Measurements from ENCODE around the gene IRF4. TPM values are rescaled to one million over a fixed set of nuclear protein-coding genes. Genes with fewer than 3 reads are reported as not detected.

IRF4 gene
- total RNA-seq, 1 donor from 2014 or later, result not detected

GRCh38 chr6:431986-432385 is 40.4 kb downstream of the IRF4 start:
- TF ChIP-seq, protein P1, sequence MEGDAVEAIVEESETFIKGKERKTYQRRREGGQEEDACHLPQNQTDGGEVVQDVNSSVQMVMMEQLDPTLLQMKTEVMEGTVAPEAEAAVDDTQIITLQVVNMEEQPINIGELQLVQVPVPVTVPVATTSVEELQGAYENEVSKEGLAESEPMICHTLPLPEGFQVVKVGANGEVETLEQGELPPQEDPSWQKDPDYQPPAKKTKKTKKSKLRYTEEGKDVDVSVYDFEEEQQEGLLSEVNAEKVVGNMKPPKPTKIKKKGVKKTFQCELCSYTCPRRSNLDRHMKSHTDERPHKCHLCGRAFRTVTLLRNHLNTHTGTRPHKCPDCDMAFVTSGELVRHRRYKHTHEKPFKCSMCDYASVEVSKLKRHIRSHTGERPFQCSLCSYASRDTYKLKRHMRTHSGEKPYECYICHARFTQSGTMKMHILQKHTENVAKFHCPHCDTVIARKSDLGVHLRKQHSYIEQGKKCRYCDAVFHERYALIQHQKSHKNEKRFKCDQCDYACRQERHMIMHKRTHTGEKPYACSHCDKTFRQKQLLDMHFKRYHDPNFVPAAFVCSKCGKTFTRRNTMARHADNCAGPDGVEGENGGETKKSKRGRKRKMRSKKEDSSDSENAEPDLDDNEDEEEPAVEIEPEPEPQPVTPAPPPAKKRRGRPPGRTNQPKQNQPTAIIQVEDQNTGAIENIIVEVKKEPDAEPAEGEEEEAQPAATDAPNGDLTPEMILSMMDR (IDR thresholded peaks at IDR 0.05), result no peak

DNA sequence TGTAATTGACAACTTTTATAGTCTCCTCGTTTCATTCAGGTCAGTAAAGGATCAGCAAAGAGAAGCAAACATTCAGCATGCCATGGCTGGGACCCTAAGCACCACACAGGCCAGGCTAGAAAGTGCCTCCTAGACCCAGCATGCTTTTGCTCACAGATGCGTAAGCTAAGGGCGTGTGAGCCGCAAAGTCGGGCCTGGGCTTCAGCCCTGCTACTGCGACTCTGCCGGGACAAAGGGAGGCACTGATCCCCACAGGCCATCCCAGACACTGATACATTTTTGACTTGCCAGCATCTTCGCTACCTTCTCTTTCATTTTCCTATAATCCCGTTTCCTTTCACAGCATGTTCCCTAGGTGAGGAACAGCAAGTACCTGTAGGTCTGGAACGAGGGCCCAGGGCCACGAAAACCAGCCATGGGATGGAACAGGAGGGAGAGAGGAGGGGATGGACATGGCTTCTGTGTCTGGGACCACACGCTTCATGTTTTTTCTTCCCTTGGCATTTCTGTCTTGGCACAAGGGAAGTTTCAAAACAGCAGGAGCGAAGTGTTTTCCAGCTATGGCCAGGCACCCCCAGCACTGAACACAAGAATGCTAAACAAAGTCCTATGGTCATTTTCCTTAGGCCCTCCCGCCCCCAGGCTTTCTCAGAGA is 42.6 kb downstream of the IRF4 start:
- H3K27me3 Mint-ChIP-seq (ENCODE audit: unreplicated experiment), result peaks cover 8% of the 10 kb centered on the region
- no peaks in the 10 kb centered on the region for H3K36me3 Mint-ChIP-seq (ENCODE audit: unreplicated experiment)
- TF ChIP-seq, protein P1 (IDR thresholded peaks at IDR 0.05), result no peak
- H3K4me1 Mint-ChIP-seq (ENCODE audit: unreplicated experiment), result no peaks in the 10 kb centered on the region
- H3K4me3 Mint-ChIP-seq (ENCODE audit: unreplicated experiment), result no peak overlapping the region
- DNase-seq (ENCODE audit: extremely low spot score, unreplicated experiment), result no peak
- H3K9me3 Mint-ChIP-seq (ENCODE audit: unreplicated experiment), result no peaks in the 10 kb centered on the region
- no peak overlapping the region for H3K27ac Mint-ChIP-seq (ENCODE audit: unreplicated experiment)

More at GRCh38 chr6:431986-432385, 40.4 kb downstream of the IRF4 start:
- Mint-ChIP-seq H3K27ac (ENCODE audit: unreplicated experiment) (no peak overlapping the region), H3K4me3 (ENCODE audit: unreplicated experiment) (no peak overlapping the region), H3K27me3 (ENCODE audit: unreplicated experiment) (peaks cover 3% of the 10 kb centered on the region), H3K36me3 (ENCODE audit: unreplicated experiment) (no peaks in the 10 kb centered on the region), H3K9me3 (ENCODE audit: unreplicated experiment) (no peaks in the 10 kb centered on the region), H3K4me1 (ENCODE audit: unreplicated experiment) (no peaks in the 10 kb centered on the region)
- no peak for DNase-seq (ENCODE audit: extremely low spot score, unreplicated experiment)

- H3K4me1 Mint-ChIP-seq (ENCODE audit: unreplicated experiment), result no peaks in the 10 kb centered on the region
- H3K4me3 Mint-ChIP-seq (ENCODE audit: unreplicated experiment), result no peak overlapping the region
- peaks cover 5% of the 10 kb centered on the region for H3K27me3 Mint-ChIP-seq (ENCODE audit: unreplicated experiment)
- H3K9me3 Mint-ChIP-seq (ENCODE audit: unreplicated experiment), result no peaks in the 10 kb centered on the region
- no peak overlapping the region for H3K27ac Mint-ChIP-seq (ENCODE audit: unreplicated experiment)
- H3K36me3 Mint-ChIP-seq (ENCODE audit: unreplicated experiment), result no peaks in the 10 kb centered on the region
- TF ChIP-seq, protein P1 (IDR thresholded peaks at IDR 0.05), result no peak
- no peak for DNase-seq (ENCODE audit: extremely low spot score, unreplicated experiment)
Observed at GRCh38 chr6:435441-436307, 44.1 kb downstream of the IRF4 start.

- DNase-seq (ENCODE audit: extremely low spot score, unreplicated experiment), result no peak
- Mint-ChIP-seq H3K27me3 (ENCODE audit: unreplicated experiment) (peaks cover 5% of the 10 kb centered on the region), H3K27ac (ENCODE audit: unreplicated experiment) (no peak overlapping the region), H3K9me3 (ENCODE audit: unreplicated experiment) (no peaks in the 10 kb centered on the region), H3K36me3 (ENCODE audit: unreplicated experiment) (no peaks in the 10 kb centered on the region), H3K4me3 (ENCODE audit: unreplicated experiment) (no peak overlapping the region), H3K4me1 (ENCODE audit: unreplicated experiment) (no peaks in the 10 kb centered on the region)
- TF ChIP-seq, protein P1 (IDR thresholded peaks at IDR 0.05), result no peak
Observed at GRCh38 chr6:436308-437036, 44.9 kb downstream of the IRF4 start.

GRCh38 chr6:437037-437392 is 45.5 kb downstream of the IRF4 start:
- Mint-ChIP-seq H3K36me3 (ENCODE audit: unreplicated experiment) (no peaks in the 10 kb centered on the region), H3K27ac (ENCODE audit: unreplicated experiment) (no peak overlapping the region), H3K9me3 (ENCODE audit: unreplicated experiment) (no peaks in the 10 kb centered on the region), H3K4me1 (ENCODE audit: unreplicated experiment) (no peaks in the 10 kb centered on the region), H3K27me3 (ENCODE audit: unreplicated experiment) (peaks cover 5% of the 10 kb centered on the region), H3K4me3 (ENCODE audit: unreplicated experiment) (no peak overlapping the region)
- no peak for DNase-seq (ENCODE audit: extremely low spot score, unreplicated experiment)
- TF ChIP-seq, protein P1 (IDR thresholded peaks at IDR 0.05), result no peak
